GM21390 (cell line): ENCODE measurements around the gene ZNF792.
A peak's percentile ranks its signal among the peaks of the same experiment; 100 is the strongest.
"Not testable (repeated sequence)": the region's sequence is repeated elsewhere in the genome, so short reads cannot be mapped to it uniquely, and the experiment has no call there.

ENCODE experiments used
- ATAC-seq: cut with Tn5 transposase; IDR thresholded peaks from one replicate; pipeline ENCODE4 v1.9.1; 2021; ENCODE audit not compliant: unreplicated experiment

Gene ZNF792

GRCh38 chr19:34963573-34964406, at the start of gene ZNF792:
TSS of gene ZNF792 (minus strand) at chr19:34964229. CDS start at chr19:34963662, 567 bp downstream.
- ATAC-seq = no peak

- ATAC-seq = no peak
Observed at GRCh38 chr19:35013041-35013819, 49.2 kb upstream of the ZNF792 start.

- ATAC-seq = no peak
Observed at GRCh38 chr19:35011737-35012682, 48.0 kb upstream of the ZNF792 start.

- no peak for ATAC-seq
Observed at GRCh38 chr19:35011091-35011689, 47.2 kb upstream of the ZNF792 start.

GRCh38 chr19:35009424-35010415, 45.7 kb upstream of the ZNF792 start:
- ATAC-seq = no peak

- ATAC-seq = no peak
Observed at GRCh38 chr19:35008891-35009341, 44.9 kb upstream of the ZNF792 start.

- ATAC-seq = not testable (repeated sequence)
Observed at GRCh38 chr19:35007427-35007826, 43.4 kb upstream of the ZNF792 start.

- ATAC-seq = no peak
Observed at GRCh38 chr19:35006999-35007365, 43.0 kb upstream of the ZNF792 start.

GRCh38 chr19:35006342-35006998, 42.4 kb upstream of the ZNF792 start:
- ATAC-seq = no peak

GRCh38 chr19:35006007-35006341, 41.9 kb upstream of the ZNF792 start:
- not testable (repeated sequence) for ATAC-seq

GRCh38 chr19:35005256-35005977, 41.4 kb upstream of the ZNF792 start:
- no peak for ATAC-seq

GRCh38 chr19:35004517-35005255, 40.7 kb upstream of the ZNF792 start:
- no peak for ATAC-seq

GRCh38 chr19:35002037-35002535, 38.1 kb upstream of the ZNF792 start:
- ATAC-seq = no peak

- ATAC-seq = no peak
Observed at GRCh38 chr19:35000647-35001501, 36.8 kb upstream of the ZNF792 start.

GRCh38 chr19:35000338-35000646, 36.3 kb upstream of the ZNF792 start:
- no peak for ATAC-seq

GRCh38 chr19:34999498-35000337, 35.7 kb upstream of the ZNF792 start, which contains the start of gene GRAMD1A:
TSS of gene GRAMD1A (plus strand) at chr19:35000323. CDS start at chr19:35000479, 156 bp downstream.
- ATAC-seq = peak; percentile 64
